Measurements from ENCODE around the gene ALX4. TPM values are rescaled to one million over a fixed set of nuclear protein-coding genes. Genes with fewer than 3 reads are reported as not detected.

ALX4 gene
- total and polyA plus RNA-seq, 2 donors (not counting 1 experiment from before 2014, with no cell fraction given), result not detected

DNA sequence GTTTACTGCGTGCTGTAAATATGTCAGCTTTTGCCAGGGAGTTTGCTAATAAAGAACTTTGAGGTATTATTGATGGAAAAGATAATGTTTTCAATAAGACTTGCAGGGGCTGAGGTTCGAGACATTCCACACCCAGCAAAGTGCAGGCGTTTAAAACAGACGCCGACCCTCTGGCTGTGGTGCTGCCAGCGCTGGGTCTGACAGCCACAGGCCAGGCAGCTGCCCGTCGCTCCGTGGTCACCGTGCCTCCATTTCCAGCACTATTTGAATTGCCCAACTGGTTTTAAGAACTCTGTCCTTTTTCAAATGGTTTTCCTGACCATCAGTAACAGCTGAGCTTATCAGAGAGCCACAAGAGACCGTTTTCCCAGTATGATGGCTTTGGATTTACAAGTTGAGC is 28.1 kb upstream of the ALX4 start:
- Mint-ChIP-seq H3K9me3 (ENCODE audit: insufficient read depth) (no peaks in the 10 kb centered on the region), H3K4me1 (no peaks in the 10 kb centered on the region)

DNA sequence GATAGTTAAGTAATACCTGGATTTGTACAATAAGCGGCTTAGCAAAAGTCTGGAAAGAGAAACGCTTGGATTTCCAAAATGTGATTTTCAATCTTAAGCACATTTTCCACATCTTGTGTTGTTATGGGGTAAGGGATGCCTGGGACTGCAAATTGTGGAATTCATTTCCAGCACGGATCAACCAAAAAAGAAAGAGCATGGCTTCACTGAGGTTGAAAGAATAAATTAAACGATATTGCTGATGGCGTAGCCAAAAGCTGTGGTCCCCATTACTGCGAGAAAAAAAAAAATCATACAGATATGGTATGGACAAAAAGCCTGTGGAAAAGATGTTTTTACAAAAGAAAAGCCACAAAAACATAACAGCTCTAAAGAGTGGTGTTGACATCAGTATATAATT is 26.0 kb upstream of the ALX4 start:
- Mint-ChIP-seq H3K9me3 (ENCODE audit: insufficient read depth) (no peaks in the 10 kb centered on the region), H3K27ac (no peak overlapping the region), H3K4me1 (no peaks in the 10 kb centered on the region), H3K27me3 (peaks cover 64% of the 10 kb centered on the region), H3K4me3 (no peak overlapping the region)
- ChIA-PET POLR2A (no interaction called here), CTCF (interaction anchor here (0.7 kb wide), 1 partner anchor 20 kb away, joined by 4 read pairs; no protein-coding TSS in a partner anchor)
- TF ChIP-seq EZH2 (IDR thresholded peaks at IDR 0.05; ENCODE audit: borderline replicate concordance, insufficient read depth, low read depth, low read length, poor library complexity, severe bottlenecking), result no peak
- TF ChIP-seq, protein P1, sequence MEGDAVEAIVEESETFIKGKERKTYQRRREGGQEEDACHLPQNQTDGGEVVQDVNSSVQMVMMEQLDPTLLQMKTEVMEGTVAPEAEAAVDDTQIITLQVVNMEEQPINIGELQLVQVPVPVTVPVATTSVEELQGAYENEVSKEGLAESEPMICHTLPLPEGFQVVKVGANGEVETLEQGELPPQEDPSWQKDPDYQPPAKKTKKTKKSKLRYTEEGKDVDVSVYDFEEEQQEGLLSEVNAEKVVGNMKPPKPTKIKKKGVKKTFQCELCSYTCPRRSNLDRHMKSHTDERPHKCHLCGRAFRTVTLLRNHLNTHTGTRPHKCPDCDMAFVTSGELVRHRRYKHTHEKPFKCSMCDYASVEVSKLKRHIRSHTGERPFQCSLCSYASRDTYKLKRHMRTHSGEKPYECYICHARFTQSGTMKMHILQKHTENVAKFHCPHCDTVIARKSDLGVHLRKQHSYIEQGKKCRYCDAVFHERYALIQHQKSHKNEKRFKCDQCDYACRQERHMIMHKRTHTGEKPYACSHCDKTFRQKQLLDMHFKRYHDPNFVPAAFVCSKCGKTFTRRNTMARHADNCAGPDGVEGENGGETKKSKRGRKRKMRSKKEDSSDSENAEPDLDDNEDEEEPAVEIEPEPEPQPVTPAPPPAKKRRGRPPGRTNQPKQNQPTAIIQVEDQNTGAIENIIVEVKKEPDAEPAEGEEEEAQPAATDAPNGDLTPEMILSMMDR (IDR thresholded peaks at IDR 0.05), result no peak
- ATAC-seq (ENCODE audit: low read depth), result no peak
- Histone ChIP-seq H3K27ac (ENCODE audit: low read length in 2 of 2) (no peak overlapping the region), H2AFZ (ENCODE audit: insufficient read depth, low read depth, low read length, poor library complexity, severe bottlenecking) (no peak overlapping the region), H3K4me2 (replicated peaks; ENCODE audit: low read depth, low read length, poor library complexity, severe bottlenecking) (no peak overlapping the region), H3K4me3 (ENCODE audit: control extremely low read depth in 1 of 5, extremely low read depth in 1 of 5, insufficient read depth in 1 of 5, low read depth in 2 of 5, low read length in 4 of 5) (no peak overlapping the region), H3K79me2 (ENCODE audit: control insufficient read depth, insufficient read depth, low read length) (no peaks in the 10 kb centered on the region), H3K27me3 (replicated peaks in 1 of 4; ENCODE audit: control extremely low read depth in 1 of 4, control insufficient read depth in 3 of 4, insufficient read depth in 4 of 4, low read length in 3 of 4) (peaks cover 0 to 43% (median 30%) of the 10 kb centered on the region in 4 experiments), H4K20me1 (ENCODE audit: control insufficient read depth, insufficient read depth, low read length, poor library complexity, severe bottlenecking) (no peaks in the 10 kb centered on the region), H3K36me3 (replicated peaks in 1 of 2; ENCODE audit: control extremely low read depth in 1 of 2, control insufficient read depth in 1 of 2, extremely low read depth in 1 of 2, insufficient read depth in 2 of 2, low read length in 1 of 2) (no peaks in the 10 kb centered on the region), H3K9me3 (ENCODE audit: control extremely low read depth in 1 of 3, control insufficient read depth in 2 of 3, insufficient read depth in 1 of 3, low read length in 2 of 3) (no peaks in the 10 kb centered on the region), H3K4me1 (ENCODE audit: control insufficient read depth in 2 of 2, insufficient read depth in 2 of 2, low read length in 2 of 2) (no peaks in the 10 kb centered on the region), H3K9ac (ENCODE audit: low read length) (no peak overlapping the region)
- no CpG with 5 or more reads among the region's 6 CpGs for WGBS (ENCODE audit: insufficient coverage)
- DNase-seq, result no peak
- intact Hi-C loops (cut with micrococcal nuclease), result no loop called here

More for the DNA sequence above, 28.1 kb upstream of the ALX4 start:
- TF ChIP-seq, protein P1 (IDR thresholded peaks at IDR 0.05), result no peak
- no peak for TF ChIP-seq EZH2 (IDR thresholded peaks at IDR 0.05; ENCODE audit: borderline replicate concordance, insufficient read depth, low read depth, low read length, poor library complexity, severe bottlenecking)
- no peak overlapping the region for H3K4me2 ChIP-seq (replicated peaks; ENCODE audit: low read depth, low read length, poor library complexity, severe bottlenecking)
- Mint-ChIP-seq H3K4me3 (no peak overlapping the region), H3K27me3 (peaks cover 51% of the 10 kb centered on the region), H3K27ac (no peak overlapping the region)
- no peak overlapping the region for H2AFZ ChIP-seq (ENCODE audit: insufficient read depth, low read depth, low read length, poor library complexity, severe bottlenecking)
- intact Hi-C loops (cut with micrococcal nuclease), result no loop called here
- WGBS (ENCODE audit: insufficient coverage), result 43% methylated on average over 11 of the region's 11 CpGs
- no peak overlapping the region for H3K4me3 ChIP-seq (ENCODE audit: control extremely low read depth in 1 of 5, extremely low read depth in 1 of 5, insufficient read depth in 1 of 5, low read depth in 2 of 5, low read length in 4 of 5)
- no peak for DNase-seq
- H3K79me2 ChIP-seq (ENCODE audit: control insufficient read depth, insufficient read depth, low read length), result no peaks in the 10 kb centered on the region
- POLR2A ChIA-PET, result no interaction called here
- H3K9me3 ChIP-seq (ENCODE audit: control extremely low read depth in 1 of 3, control insufficient read depth in 2 of 3, insufficient read depth in 1 of 3, low read length in 2 of 3), result no peaks in the 10 kb centered on the region
- no peak overlapping the region for H3K27ac ChIP-seq (ENCODE audit: low read length in 2 of 2)
- no peaks in the 10 kb centered on the region for H3K36me3 ChIP-seq (replicated peaks in 1 of 2; ENCODE audit: control extremely low read depth in 1 of 2, control insufficient read depth in 1 of 2, extremely low read depth in 1 of 2, insufficient read depth in 2 of 2, low read length in 1 of 2)
- CTCF ChIA-PET, result no interaction called here
- no peaks in the 10 kb centered on the region for H3K4me1 ChIP-seq (ENCODE audit: control insufficient read depth in 2 of 2, insufficient read depth in 2 of 2, low read length in 2 of 2)
- H3K9ac ChIP-seq (ENCODE audit: low read length), result no peak overlapping the region
- peaks cover 0 to 37% (median 26%) of the 10 kb centered on the region in 4 experiments for H3K27me3 ChIP-seq (replicated peaks in 1 of 4; ENCODE audit: control extremely low read depth in 1 of 4, control insufficient read depth in 3 of 4, insufficient read depth in 4 of 4, low read length in 3 of 4)
- no peaks in the 10 kb centered on the region for H4K20me1 ChIP-seq (ENCODE audit: control insufficient read depth, insufficient read depth, low read length, poor library complexity, severe bottlenecking)
- ATAC-seq (ENCODE audit: low read depth), result no peak
